ENCODE measurements around the gene DTNA.
A peak's percentile ranks its signal among the peaks of the same experiment; 100 is the strongest.
"Not testable (repeated sequence)": the region's sequence is repeated elsewhere in the genome, so short reads cannot be mapped to it uniquely, and the experiment has no call there.

The DTNA gene

GRCh38 chr18:34710934-34711333 is 836 bp downstream of the DTNA start:
- Mint-ChIP-seq H3K36me3 (ENCODE audit: low read depth) (no peaks in the 10 kb centered on the region), H3K4me3 (peak overlapping the region; percentile 77 to 84 (median 84)), H3K27me3 (ENCODE audit: low read depth) (no peaks in the 10 kb centered on the region), H3K4me1 (peaks cover 50% of the 10 kb centered on the region), H3K27ac (peak overlapping the region; percentile 92 to 95 (median 94)), H3K9me3 (no peaks in the 10 kb centered on the region)
- no peak for TF ChIP-seq CTCF (IDR thresholded peaks at IDR 0.05; ENCODE audit: unreplicated experiment in 3 of 3)

GRCh38 chr18:34716111-34716510 is 6.0 kb downstream of the DTNA start:
- H3K4me3 Mint-ChIP-seq; H3K27me3 Mint-ChIP-seq (ENCODE audit: low read depth); H3K9me3 Mint-ChIP-seq; H3K27ac Mint-ChIP-seq; H3K36me3 Mint-ChIP-seq (ENCODE audit: low read depth); H3K4me1 Mint-ChIP-seq: not testable (repeated sequence)

- Mint-ChIP-seq H3K27ac (no peak overlapping the region), H3K27me3 (ENCODE audit: low read depth) (no peaks in the 10 kb centered on the region)
- no peak for TF ChIP-seq CTCF (IDR thresholded peaks at IDR 0.05; ENCODE audit: unreplicated experiment in 3 of 3)
Observed at GRCh38 chr18:34718610-34719009, 8.5 kb downstream of the DTNA start.

GRCh38 chr18:34720220-34720619 is 10.1 kb downstream of the DTNA start:
- Mint-ChIP-seq H3K36me3 (ENCODE audit: low read depth) (peaks cover 6% of the 10 kb centered on the region), H3K4me1 (no peaks in the 10 kb centered on the region), H3K4me3 (no peak overlapping the region), H3K27me3 (ENCODE audit: low read depth) (no peaks in the 10 kb centered on the region), H3K9me3 (peaks cover 5% of the 10 kb centered on the region), H3K27ac (peak overlapping the region in 2 of 3 experiments; percentile 39 to 73)
- no peak for TF ChIP-seq CTCF (IDR thresholded peaks at IDR 0.05; ENCODE audit: unreplicated experiment in 3 of 3)

More at GRCh38 chr18:34718610-34719009, 8.5 kb downstream of the DTNA start:
- no peaks in the 10 kb centered on the region for H3K9me3 Mint-ChIP-seq
- H3K36me3 Mint-ChIP-seq (ENCODE audit: low read depth): no peaks in the 10 kb centered on the region
- no peak overlapping the region for H3K4me3 Mint-ChIP-seq
- H3K4me1 Mint-ChIP-seq: no peaks in the 10 kb centered on the region

- H3K4me3 Mint-ChIP-seq: no peak overlapping the region
- no peaks in the 10 kb centered on the region for H3K27me3 Mint-ChIP-seq (ENCODE audit: low read depth)
- no peak for TF ChIP-seq CTCF (IDR thresholded peaks at IDR 0.05; ENCODE audit: unreplicated experiment in 3 of 3)
- no peak overlapping the region for H3K27ac Mint-ChIP-seq
- H3K9me3 Mint-ChIP-seq: peaks cover 8% of the 10 kb centered on the region
- H3K36me3 Mint-ChIP-seq (ENCODE audit: low read depth): peaks cover 10% of the 10 kb centered on the region
- H3K4me1 Mint-ChIP-seq: no peaks in the 10 kb centered on the region
Observed at GRCh38 chr18:34723143-34723542, 13.0 kb downstream of the DTNA start.

GRCh38 chr18:34725737-34726136 is 15.6 kb downstream of the DTNA start:
- H3K9me3 Mint-ChIP-seq; H3K4me1 Mint-ChIP-seq; H3K27me3 Mint-ChIP-seq (ENCODE audit: low read depth); H3K4me3 Mint-ChIP-seq; H3K27ac Mint-ChIP-seq: not testable (repeated sequence)
- peaks cover 10% of the 10 kb centered on the region for H3K36me3 Mint-ChIP-seq (ENCODE audit: low read depth)

- Mint-ChIP-seq H3K4me3 (no peak overlapping the region), H3K27ac (no peak overlapping the region), H3K9me3 (peaks cover 8% of the 10 kb centered on the region), H3K4me1 (peaks cover 4% of the 10 kb centered on the region), H3K36me3 (ENCODE audit: low read depth) (peaks cover 10% of the 10 kb centered on the region), H3K27me3 (ENCODE audit: low read depth) (no peaks in the 10 kb centered on the region)
- no peak for TF ChIP-seq CTCF (IDR thresholded peaks at IDR 0.05; ENCODE audit: unreplicated experiment in 3 of 3)
Observed at GRCh38 chr18:34726286-34727004, 16.3 kb downstream of the DTNA start.
